HG02798 (cell line): ENCODE measurements around the gene ENDOD1.
"Not testable (repeated sequence)": the region's sequence is repeated elsewhere in the genome, so short reads cannot be mapped to it uniquely, and the experiment has no call there.

Source experiments
- ATAC-seq: cut with Tn5 transposase; IDR thresholded peaks from one replicate; pipeline ENCODE4 v1.9.1; 2021; ENCODE audit warnings: mild to moderate bottlenecking; ENCODE audit not compliant: unreplicated experiment, poor library complexity

Gene ENDOD1

GRCh38 chr11:95100856-95101507 lies 11.3 kb downstream of the ENDOD1 start:
- ATAC-seq = no peak

GRCh38 chr11:95101935-95102334 lies 12.3 kb downstream of the ENDOD1 start:
- ATAC-seq = no peak

- ATAC-seq = no peak
Observed at GRCh38 chr11:95102733-95103132, 13.1 kb downstream of the ENDOD1 start.

GRCh38 chr11:95103701-95104100 lies 14.1 kb downstream of the ENDOD1 start:
- ATAC-seq = no peak

GRCh38 chr11:95104121-95104830 lies 14.6 kb downstream of the ENDOD1 start:
- ATAC-seq = no peak

GRCh38 chr11:95104856-95105255 lies 15.2 kb downstream of the ENDOD1 start:
- ATAC-seq = no peak

- no peak for ATAC-seq
Observed at GRCh38 chr11:95108159-95108611, 18.5 kb downstream of the ENDOD1 start.

- no peak for ATAC-seq
Observed at GRCh38 chr11:95108671-95109551, 19.3 kb downstream of the ENDOD1 start.

- not testable (repeated sequence) for ATAC-seq
Observed at GRCh38 chr11:95111471-95111870, 21.8 kb downstream of the ENDOD1 start.

GRCh38 chr11:95111923-95112540 lies 22.4 kb downstream of the ENDOD1 start:
- no peak for ATAC-seq

GRCh38 chr11:95115597-95115996 lies 26.0 kb downstream of the ENDOD1 start:
- ATAC-seq = no peak

GRCh38 chr11:95119361-95120060 lies 29.9 kb downstream of the ENDOD1 start:
- no peak for ATAC-seq

GRCh38 chr11:95121698-95122097 lies 32.1 kb downstream of the ENDOD1 start:
- no peak for ATAC-seq

GRCh38 chr11:95123556-95123955 lies 33.9 kb downstream of the ENDOD1 start:
- no peak for ATAC-seq

GRCh38 chr11:95128602-95129001 lies 39.0 kb downstream of the ENDOD1 start:
- no peak for ATAC-seq

- ATAC-seq = no peak
Observed at GRCh38 chr11:95132956-95133355, 43.3 kb downstream of the ENDOD1 start.

- ATAC-seq = no peak
Observed at GRCh38 chr11:95134491-95134890, 44.8 kb downstream of the ENDOD1 start.

- no peak for ATAC-seq
Observed at GRCh38 chr11:95135155-95135554, 45.5 kb downstream of the ENDOD1 start.

- ATAC-seq = no peak
Observed at GRCh38 chr11:95135880-95136279, 46.2 kb downstream of the ENDOD1 start.

- ATAC-seq = not testable (repeated sequence)
Observed at GRCh38 chr11:95136747-95137146, 47.1 kb downstream of the ENDOD1 start.
